HL-60 (cell line): Measurements from ENCODE around the gene CCSER1.

Experiments used
- DNase-seq, 2 experiments: peaks; one replicate each; pipeline ENCODE4 v3.0.0-alpha.2; 2010 to 2020; ENCODE audit warnings: low read depth in 1 of 2, low spot score in 1 of 2
- H3K27ac ChIP-seq: fragments of 250-450 bp; sonication (Bioruptor Pico); replicated peaks from 2 replicates; pipeline ENCODE4 v1.5.1; 2020; ENCODE audit warnings: mild to moderate bottlenecking, moderate library complexity
- H3K27me3 ChIP-seq: fragments of 250-450 bp; sonication (Bioruptor Pico); 2 replicates; pipeline ENCODE4 v1.5.1; 2021; ENCODE audit warnings: mild to moderate bottlenecking, moderate library complexity; ENCODE audit not compliant: insufficient read depth, poor library complexity, severe bottlenecking
- H3K4me3 ChIP-seq: replicated peaks from 2 replicates; pipeline ENCODE4 v1.5.1; 2011; ENCODE audit warnings: mild to moderate bottlenecking, control low read depth, low read length; ENCODE audit not compliant: insufficient read depth
- GABPA ChIP-seq: IDR thresholded peaks from 2 replicates; pipeline ENCODE4 v1.6.1; 2012; ENCODE audit warnings: low read depth
- POLR2AphosphoS5 ChIP-seq: IDR thresholded peaks from 2 replicates; pipeline ENCODE4 v1.6.1; 2012; ENCODE audit warnings: low read depth
- SPI1 ChIP-seq: IDR thresholded peaks from 2 replicates; pipeline ENCODE4 v1.6.1; 2012; ENCODE audit warnings: low read depth, mild to moderate bottlenecking, borderline replicate concordance
- TF ChIP-seq, protein P1 (sequence below): IDR thresholded peaks from 2 replicates; pipeline ENCODE4 v1.6.1; 2012; ENCODE audit warnings: low read depth; ENCODE audit not compliant: insufficient replicate concordance
- TF ChIP-seq, protein P2 (sequence below): IDR thresholded peaks from one replicate; pipeline ENCODE4 v1.5.1; 2011; ENCODE audit warnings: low read length, control low read depth, inconsistent platforms; ENCODE audit not compliant: insufficient read depth

Gene CCSER1

DNA sequence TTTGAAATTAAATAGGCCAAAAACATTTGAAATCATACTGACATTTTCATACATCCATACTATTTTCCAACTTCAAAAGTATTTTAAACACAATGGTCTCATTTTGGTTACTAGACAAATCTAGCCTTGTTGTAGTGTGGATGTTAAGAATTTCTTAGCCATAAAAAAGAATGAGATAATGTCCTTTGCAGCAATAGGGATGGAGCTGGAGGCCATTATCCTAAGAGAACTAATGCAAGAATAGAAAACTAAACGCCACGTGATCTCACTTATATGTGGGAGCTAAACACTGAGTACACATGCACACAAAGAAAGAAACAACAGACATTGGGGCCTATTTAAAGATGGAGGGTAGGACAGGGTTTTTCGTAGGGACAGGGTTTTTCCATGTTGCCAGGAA is 153.8 kb downstream of the CCSER1 start:
- Histone ChIP-seq H3K27me3 (no peaks in the 10 kb centered on the region), H3K27ac (no peak overlapping the region), H3K4me3 (no peak overlapping the region)
- TF ChIP-seq, protein P1, sequence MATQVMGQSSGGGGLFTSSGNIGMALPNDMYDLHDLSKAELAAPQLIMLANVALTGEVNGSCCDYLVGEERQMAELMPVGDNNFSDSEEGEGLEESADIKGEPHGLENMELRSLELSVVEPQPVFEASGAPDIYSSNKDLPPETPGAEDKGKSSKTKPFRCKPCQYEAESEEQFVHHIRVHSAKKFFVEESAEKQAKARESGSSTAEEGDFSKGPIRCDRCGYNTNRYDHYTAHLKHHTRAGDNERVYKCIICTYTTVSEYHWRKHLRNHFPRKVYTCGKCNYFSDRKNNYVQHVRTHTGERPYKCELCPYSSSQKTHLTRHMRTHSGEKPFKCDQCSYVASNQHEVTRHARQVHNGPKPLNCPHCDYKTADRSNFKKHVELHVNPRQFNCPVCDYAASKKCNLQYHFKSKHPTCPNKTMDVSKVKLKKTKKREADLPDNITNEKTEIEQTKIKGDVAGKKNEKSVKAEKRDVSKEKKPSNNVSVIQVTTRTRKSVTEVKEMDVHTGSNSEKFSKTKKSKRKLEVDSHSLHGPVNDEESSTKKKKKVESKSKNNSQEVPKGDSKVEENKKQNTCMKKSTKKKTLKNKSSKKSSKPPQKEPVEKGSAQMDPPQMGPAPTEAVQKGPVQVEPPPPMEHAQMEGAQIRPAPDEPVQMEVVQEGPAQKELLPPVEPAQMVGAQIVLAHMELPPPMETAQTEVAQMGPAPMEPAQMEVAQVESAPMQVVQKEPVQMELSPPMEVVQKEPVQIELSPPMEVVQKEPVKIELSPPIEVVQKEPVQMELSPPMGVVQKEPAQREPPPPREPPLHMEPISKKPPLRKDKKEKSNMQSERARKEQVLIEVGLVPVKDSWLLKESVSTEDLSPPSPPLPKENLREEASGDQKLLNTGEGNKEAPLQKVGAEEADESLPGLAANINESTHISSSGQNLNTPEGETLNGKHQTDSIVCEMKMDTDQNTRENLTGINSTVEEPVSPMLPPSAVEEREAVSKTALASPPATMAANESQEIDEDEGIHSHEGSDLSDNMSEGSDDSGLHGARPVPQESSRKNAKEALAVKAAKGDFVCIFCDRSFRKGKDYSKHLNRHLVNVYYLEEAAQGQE: no peak
- no peak for TF ChIP-seq POLR2AphosphoS5
- TF ChIP-seq SPI1: no peak
- TF ChIP-seq, protein P2, sequence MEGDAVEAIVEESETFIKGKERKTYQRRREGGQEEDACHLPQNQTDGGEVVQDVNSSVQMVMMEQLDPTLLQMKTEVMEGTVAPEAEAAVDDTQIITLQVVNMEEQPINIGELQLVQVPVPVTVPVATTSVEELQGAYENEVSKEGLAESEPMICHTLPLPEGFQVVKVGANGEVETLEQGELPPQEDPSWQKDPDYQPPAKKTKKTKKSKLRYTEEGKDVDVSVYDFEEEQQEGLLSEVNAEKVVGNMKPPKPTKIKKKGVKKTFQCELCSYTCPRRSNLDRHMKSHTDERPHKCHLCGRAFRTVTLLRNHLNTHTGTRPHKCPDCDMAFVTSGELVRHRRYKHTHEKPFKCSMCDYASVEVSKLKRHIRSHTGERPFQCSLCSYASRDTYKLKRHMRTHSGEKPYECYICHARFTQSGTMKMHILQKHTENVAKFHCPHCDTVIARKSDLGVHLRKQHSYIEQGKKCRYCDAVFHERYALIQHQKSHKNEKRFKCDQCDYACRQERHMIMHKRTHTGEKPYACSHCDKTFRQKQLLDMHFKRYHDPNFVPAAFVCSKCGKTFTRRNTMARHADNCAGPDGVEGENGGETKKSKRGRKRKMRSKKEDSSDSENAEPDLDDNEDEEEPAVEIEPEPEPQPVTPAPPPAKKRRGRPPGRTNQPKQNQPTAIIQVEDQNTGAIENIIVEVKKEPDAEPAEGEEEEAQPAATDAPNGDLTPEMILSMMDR: no peak
- TF ChIP-seq GABPA: no peak
- DNase-seq: no peak

DNA sequence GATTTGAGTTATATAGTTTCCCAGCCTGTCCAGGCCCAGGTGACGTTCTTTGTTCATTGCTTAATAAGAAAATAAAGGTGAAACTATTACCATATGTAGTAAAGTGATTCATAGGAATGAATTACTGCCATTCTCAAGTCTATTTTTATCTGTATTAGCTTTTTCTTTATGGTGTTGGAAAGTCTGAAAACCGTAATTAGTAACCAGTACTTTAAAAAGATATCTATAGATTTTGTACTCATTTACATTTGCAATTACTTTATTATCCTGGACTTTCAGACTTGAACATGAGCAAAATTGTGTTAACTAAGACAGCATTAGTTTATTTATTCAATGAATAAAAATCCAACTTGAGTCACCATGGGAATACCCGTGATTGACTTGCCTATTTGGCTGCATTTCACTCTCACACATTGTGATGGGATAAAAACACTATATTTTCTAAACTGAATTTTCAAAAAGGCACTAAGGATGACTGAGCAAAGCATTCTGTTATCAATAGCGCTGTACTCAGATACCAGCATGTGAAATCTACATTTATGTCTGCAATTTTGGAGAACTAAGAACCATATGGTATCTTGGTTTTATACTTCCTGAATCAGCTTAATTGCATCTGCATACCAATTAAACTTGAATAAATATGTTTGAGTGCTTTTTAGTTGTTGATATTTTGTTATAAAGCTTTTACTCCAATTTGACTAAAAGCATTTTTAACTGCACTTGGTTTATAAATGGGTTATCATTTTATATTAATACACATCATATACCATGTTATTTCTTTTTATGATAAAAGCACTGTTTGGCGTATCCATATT is 154.6 kb downstream of the CCSER1 start:
- TF ChIP-seq SPI1: no peak
- TF ChIP-seq, protein P1: no peak
- no peak for TF ChIP-seq POLR2AphosphoS5
- TF ChIP-seq, protein P2: no peak
- no peak overlapping the region for H3K27ac ChIP-seq
- H3K4me3 ChIP-seq: no peak overlapping the region
- no peak for DNase-seq
- no peaks in the 10 kb centered on the region for H3K27me3 ChIP-seq

DNA sequence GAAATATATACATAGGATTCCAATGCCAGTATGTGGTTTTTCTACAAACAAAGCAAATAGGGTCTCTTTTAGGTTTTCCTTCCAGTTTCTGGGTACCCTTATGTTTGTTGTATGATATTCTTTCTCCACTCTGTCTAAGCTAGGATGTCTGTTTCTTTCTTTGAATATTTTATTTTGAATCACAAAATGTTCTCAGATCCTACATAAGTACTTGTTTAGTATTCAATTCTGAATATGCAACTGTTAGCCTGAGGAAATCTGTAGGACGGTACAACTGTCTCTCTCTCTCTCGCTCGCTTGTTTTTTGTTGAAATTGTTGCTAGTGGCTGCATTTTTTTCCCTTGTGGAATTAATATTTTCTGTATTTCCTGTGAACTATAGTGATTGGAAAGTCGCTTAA is 163.2 kb downstream of the CCSER1 start:
- Histone ChIP-seq H3K27me3 (no peaks in the 10 kb centered on the region), H3K27ac (no peak overlapping the region), H3K4me3 (no peak overlapping the region)
- TF ChIP-seq, protein P1: no peak
- TF ChIP-seq GABPA (no peak), POLR2AphosphoS5 (no peak), SPI1 (no peak)
- TF ChIP-seq, protein P2: no peak
- no peak for DNase-seq
